Loucy (cell line): Measurements from ENCODE around the gene DUSP14.

Source experiments
- EZH2phosphoT487 ChIP-seq: fragments of 200-600 bp; IDR thresholded peaks from 2 replicates; pipeline ENCODE4 v1.6.1; 2018; ENCODE audit warnings: antibody characterized with exemption, mild to moderate bottlenecking, moderate library complexity, borderline replicate concordance
- TF ChIP-seq, protein P1 (sequence below): fragments of 200-600 bp; sonication (generic); conservative IDR thresholded peaks from 2 replicates; pipeline ENCODE4 v1.5.1; 2014; ENCODE audit warnings: mild to moderate bottlenecking, antibody characterized with exemption, low read length

DNA sequence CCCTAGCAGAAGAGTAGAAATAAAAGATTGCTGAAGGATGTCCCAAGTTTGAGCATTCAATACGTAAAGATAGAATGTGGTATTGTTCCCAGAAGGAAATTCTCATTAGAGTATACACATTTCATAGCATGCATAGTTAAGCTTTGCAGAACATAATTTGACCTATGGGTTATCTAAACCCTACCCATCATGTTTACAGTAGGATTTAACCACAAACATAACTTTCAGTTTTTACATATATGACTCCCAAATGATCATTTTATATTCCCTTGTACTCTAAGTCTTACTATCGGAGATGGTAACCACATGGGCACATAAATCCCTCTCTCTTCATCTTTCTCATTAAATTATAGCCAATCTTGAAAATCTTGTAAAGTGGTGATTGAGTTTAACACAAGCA is 68.6 kb downstream of the DUSP14 start:
- TF ChIP-seq, protein P1, sequence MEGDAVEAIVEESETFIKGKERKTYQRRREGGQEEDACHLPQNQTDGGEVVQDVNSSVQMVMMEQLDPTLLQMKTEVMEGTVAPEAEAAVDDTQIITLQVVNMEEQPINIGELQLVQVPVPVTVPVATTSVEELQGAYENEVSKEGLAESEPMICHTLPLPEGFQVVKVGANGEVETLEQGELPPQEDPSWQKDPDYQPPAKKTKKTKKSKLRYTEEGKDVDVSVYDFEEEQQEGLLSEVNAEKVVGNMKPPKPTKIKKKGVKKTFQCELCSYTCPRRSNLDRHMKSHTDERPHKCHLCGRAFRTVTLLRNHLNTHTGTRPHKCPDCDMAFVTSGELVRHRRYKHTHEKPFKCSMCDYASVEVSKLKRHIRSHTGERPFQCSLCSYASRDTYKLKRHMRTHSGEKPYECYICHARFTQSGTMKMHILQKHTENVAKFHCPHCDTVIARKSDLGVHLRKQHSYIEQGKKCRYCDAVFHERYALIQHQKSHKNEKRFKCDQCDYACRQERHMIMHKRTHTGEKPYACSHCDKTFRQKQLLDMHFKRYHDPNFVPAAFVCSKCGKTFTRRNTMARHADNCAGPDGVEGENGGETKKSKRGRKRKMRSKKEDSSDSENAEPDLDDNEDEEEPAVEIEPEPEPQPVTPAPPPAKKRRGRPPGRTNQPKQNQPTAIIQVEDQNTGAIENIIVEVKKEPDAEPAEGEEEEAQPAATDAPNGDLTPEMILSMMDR = no peak
- TF ChIP-seq EZH2phosphoT487 = no peak
